Measurements from ENCODE around the gene ARSB.

Gene ARSB

DNA sequence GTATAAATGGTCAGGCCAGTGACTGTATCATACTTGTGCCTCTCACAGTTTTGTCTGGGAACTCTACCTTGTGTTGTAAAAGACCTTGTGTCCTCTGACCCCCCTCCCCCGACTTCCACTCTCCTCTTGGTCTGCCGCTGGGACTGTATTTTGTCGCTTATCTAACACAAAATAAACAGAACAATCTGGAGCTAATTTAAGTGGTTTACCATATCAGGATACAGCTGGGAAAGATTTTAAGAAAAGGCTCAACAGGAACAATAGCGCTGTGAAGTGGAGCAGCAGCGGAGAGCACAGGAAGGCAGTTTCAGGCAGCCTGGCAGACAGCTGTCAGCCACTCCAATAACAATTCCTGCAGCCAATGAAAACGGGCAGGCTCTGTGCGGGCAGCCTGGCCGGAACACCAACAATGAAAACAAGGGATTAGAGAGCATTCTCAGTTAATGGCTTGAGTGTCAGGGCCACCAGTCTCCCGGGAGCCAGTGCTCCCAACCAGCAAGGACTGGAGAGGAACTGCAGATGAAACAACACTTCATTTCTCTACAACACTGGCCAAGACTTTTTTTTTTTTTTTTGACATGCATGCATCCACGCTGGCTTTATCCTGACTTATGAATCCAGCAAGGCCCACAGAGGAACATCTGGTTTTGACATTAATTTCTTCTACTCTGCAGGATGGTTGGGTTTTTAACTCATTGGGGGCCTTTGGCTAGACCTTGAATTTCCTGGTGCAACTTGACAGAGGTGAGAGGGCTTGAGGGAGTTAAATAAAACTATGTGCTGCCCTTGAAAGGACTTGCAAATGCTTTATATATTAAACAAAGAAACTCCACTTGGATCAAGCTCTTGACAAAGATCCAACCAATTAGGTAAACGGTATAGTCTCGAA, 76.7 kb downstream of the ARSB start:
- DNase-seq, result peak in 2 of 3 donors; percentile 43 to 56
- POLR2A ChIA-PET, result interaction anchor here (0.5 kb wide), 1 partner anchor 23 kb away, joined by 3 read pairs; no protein-coding TSS in a partner anchor
- Histone ChIP-seq H3K9me3 (ENCODE audit: control extremely low read depth in 1 of 5, control insufficient read depth in 4 of 5, insufficient read depth in 2 of 5, low read depth in 1 of 5, low read length in 4 of 5) (no peaks in the 10 kb centered on the region), H3K4me3 (ENCODE audit: control insufficient read depth in 1 of 7, extremely low read depth in 1 of 7, insufficient read depth in 4 of 7, low read depth in 2 of 7, low read length in 6 of 7) (peak overlapping the region in 3 of 7 experiments; percentile 31 to 46 (median 46)), H3K4me1 (ENCODE audit: control extremely low read depth in 1 of 4, control insufficient read depth in 4 of 4, insufficient read depth in 4 of 4, low read length in 3 of 4) (peaks cover 26 to 60% (median 33%) of the 10 kb centered on the region in 4 experiments), H3K27ac (ENCODE audit: insufficient read depth in 1 of 2, low read depth in 1 of 2, low read length in 2 of 2, poor library complexity in 1 of 2, severe bottlenecking in 2 of 2) (no peak overlapping the region), H3K27me3 (replicated peaks in 2 of 5; ENCODE audit: control insufficient read depth in 4 of 5, insufficient read depth in 5 of 5, low read length in 4 of 5) (no peaks in the 10 kb centered on the region), H3K36me3 (ENCODE audit: control insufficient read depth in 4 of 4, insufficient read depth in 4 of 4, low read length in 3 of 4) (peaks cover 0 to 4% (median 0%) of the 10 kb centered on the region in 4 experiments)
- CTCF ChIA-PET, result interaction anchor here (0.9 to 1.7 kb wide), 5 partner anchors 8 to 21 kb away, joined by 3 to 5 read pairs (median 3); no protein-coding TSS in a partner anchor
- 30% methylated on average over 8 of the region's 12 CpGs for WGBS (ENCODE audit: insufficient coverage)

DNA sequence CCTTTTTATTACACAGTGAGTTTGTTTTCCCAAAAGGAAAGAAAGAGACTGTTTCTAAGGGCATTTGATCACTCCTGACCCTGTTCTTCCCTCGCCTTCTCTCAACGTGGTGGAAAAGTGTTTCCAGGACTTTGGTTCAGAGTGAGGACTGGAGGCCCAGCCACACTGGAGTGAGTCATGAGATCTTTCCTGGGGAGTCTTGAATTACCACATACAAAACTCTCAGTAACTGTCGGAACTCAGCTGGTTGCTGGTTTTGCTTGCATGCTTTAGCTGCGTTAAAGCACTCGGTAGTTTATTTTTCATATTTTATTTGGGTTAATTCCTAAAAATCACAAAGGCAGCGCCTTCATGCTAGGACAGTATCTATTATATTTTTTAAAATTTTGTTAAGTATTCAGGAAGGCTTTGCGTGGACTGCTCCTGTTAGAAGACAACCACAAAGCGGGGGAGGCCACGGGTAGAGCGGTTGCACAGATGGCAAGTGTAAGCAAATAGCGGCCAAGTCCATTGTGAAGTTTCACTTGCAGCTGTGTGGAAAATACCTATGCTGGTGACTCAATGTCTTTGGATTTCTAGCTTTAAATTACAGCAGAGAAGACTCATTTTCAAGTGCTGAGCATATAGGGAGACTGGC, 77.7 kb downstream of the ARSB start:
- peak; percentile 17 to 81 (median 63) for DNase-seq
- 62% methylated on average over 10 of the region's 11 CpGs for WGBS (ENCODE audit: insufficient coverage)
- H3K27me3 ChIP-seq (replicated peaks in 2 of 5; ENCODE audit: control insufficient read depth in 4 of 5, insufficient read depth in 5 of 5, low read length in 4 of 5), result no peaks in the 10 kb centered on the region
- peak overlapping the region in 1 of 7 experiments; percentile 46 for H3K4me3 ChIP-seq (ENCODE audit: control insufficient read depth in 1 of 7, extremely low read depth in 1 of 7, insufficient read depth in 4 of 7, low read depth in 2 of 7, low read length in 6 of 7)
- no peak overlapping the region for H3K27ac ChIP-seq (ENCODE audit: insufficient read depth in 1 of 2, low read depth in 1 of 2, low read length in 2 of 2, poor library complexity in 1 of 2, severe bottlenecking in 2 of 2)
- H3K4me1 ChIP-seq (ENCODE audit: control extremely low read depth in 1 of 4, control insufficient read depth in 4 of 4, insufficient read depth in 4 of 4, low read length in 3 of 4), result peaks cover 26 to 67% (median 33%) of the 10 kb centered on the region in 4 experiments
- CTCF ChIA-PET, result interaction anchor here (0.9 to 1.7 kb wide), 3 partner anchors 9 to 20 kb away, joined by 3 to 5 read pairs (median 4); no protein-coding TSS in a partner anchor
- no peaks in the 10 kb centered on the region for H3K9me3 ChIP-seq (ENCODE audit: control extremely low read depth in 1 of 5, control insufficient read depth in 4 of 5, insufficient read depth in 2 of 5, low read depth in 1 of 5, low read length in 4 of 5)
- POLR2A ChIA-PET, result interaction anchor here (0.5 kb wide), 1 partner anchor 22 kb away, joined by 3 read pairs; no protein-coding TSS in a partner anchor
- H3K36me3 ChIP-seq (ENCODE audit: control insufficient read depth in 4 of 4, insufficient read depth in 4 of 4, low read length in 3 of 4), result peaks cover 0 to 4% (median 0%) of the 10 kb centered on the region in 4 experiments

DNA sequence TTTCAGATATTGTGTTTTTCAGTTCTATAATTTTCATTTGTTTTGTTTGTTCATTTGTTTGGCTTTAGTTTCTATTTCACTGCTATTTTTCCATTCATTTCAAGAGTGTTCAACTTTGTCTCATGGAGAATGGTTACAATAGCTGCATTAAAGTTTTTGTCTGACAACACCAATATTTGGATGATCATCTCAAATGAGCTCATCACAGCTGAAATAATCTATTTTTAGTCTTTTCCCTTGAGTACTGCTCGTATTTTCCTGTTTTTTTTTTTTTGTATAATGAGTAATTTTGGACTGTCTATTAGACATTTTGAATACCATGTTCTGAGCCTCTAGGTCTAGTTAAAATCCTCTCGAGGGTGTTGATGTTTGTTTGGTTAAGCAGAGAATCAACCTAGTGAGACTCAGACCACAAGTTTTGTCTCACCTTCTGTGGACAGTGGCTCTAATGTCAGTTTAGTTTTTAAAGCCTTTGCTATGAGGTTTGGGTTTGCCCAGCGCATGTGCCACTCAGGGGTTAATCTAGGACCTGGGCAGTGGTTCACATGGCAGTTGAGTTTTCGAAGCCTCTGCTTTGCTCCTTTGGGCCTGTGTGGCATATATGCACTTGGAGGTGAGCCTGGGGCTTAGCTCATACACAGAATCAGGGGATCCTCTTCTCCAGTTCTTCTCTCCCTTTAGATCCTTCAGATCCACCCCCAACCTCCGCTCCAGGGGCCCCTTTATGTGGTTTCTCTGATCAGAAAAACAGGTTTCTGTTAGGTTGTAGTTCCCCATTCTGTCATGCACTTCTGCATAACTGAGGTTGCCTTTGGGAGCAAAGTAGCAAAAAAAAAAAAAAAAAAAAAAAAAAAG, 79.8 kb downstream of the ARSB start:
- H3K4me3 ChIP-seq (ENCODE audit: control insufficient read depth in 1 of 7, extremely low read depth in 1 of 7, insufficient read depth in 4 of 7, low read depth in 2 of 7, low read length in 6 of 7), result peak overlapping the region in 2 of 7 experiments; percentile 41 to 47
- peaks cover 0 to 4% (median 0%) of the 10 kb centered on the region in 5 experiments for H3K9me3 ChIP-seq (ENCODE audit: control extremely low read depth in 1 of 5, control insufficient read depth in 4 of 5, insufficient read depth in 2 of 5, low read depth in 1 of 5, low read length in 4 of 5)
- ChIA-PET POLR2A (interaction anchor here (0.6 to 0.8 kb wide), 2 partner anchors 66 to 1536 kb away, joined by 3 read pairs; no protein-coding TSS in a partner anchor), CTCF (interaction anchor here (0.9 to 1.5 kb wide), 2 partner anchors 11 to 14 kb away, joined by 3 to 5 read pairs; no protein-coding TSS in a partner anchor)
- peak; percentile 22 to 82 (median 76) for DNase-seq
- H3K27ac ChIP-seq (ENCODE audit: insufficient read depth in 1 of 2, low read depth in 1 of 2, low read length in 2 of 2, poor library complexity in 1 of 2, severe bottlenecking in 2 of 2), result no peak overlapping the region
- H3K4me1 ChIP-seq (ENCODE audit: control extremely low read depth in 1 of 4, control insufficient read depth in 4 of 4, insufficient read depth in 4 of 4, low read length in 3 of 4), result peaks cover 26 to 67% (median 33%) of the 10 kb centered on the region in 4 experiments
- H3K36me3 ChIP-seq (ENCODE audit: control insufficient read depth in 4 of 4, insufficient read depth in 4 of 4, low read length in 3 of 4), result no peaks in the 10 kb centered on the region
- WGBS (ENCODE audit: insufficient coverage), result 92% methylated on average over 2 of the region's 5 CpGs
- H3K27me3 ChIP-seq (replicated peaks in 2 of 5; ENCODE audit: control insufficient read depth in 4 of 5, insufficient read depth in 5 of 5, low read length in 4 of 5), result no peaks in the 10 kb centered on the region

GRCh38 chr5:78903861-78904260, 81.2 kb downstream of the ARSB start:
- no peak overlapping the region for H3K4me3 ChIP-seq (ENCODE audit: control insufficient read depth in 1 of 7, extremely low read depth in 1 of 7, insufficient read depth in 4 of 7, low read depth in 2 of 7, low read length in 6 of 7)
- CTCF ChIA-PET, result no interaction called here
- peaks cover 23 to 54% (median 32%) of the 10 kb centered on the region in 4 experiments for H3K4me1 ChIP-seq (ENCODE audit: control extremely low read depth in 1 of 4, control insufficient read depth in 4 of 4, insufficient read depth in 4 of 4, low read length in 3 of 4)
- peak in 1 of 3 donors; percentile 3 for DNase-seq
- peaks cover 0 to 4% (median 2%) of the 10 kb centered on the region in 4 experiments for H3K36me3 ChIP-seq (ENCODE audit: control insufficient read depth in 4 of 4, insufficient read depth in 4 of 4, low read length in 3 of 4)
- no peaks in the 10 kb centered on the region for H3K27me3 ChIP-seq (replicated peaks in 2 of 5; ENCODE audit: control insufficient read depth in 4 of 5, insufficient read depth in 5 of 5, low read length in 4 of 5)
- WGBS (ENCODE audit: insufficient coverage), result no CpG with 5 or more reads among the region's 1 CpG
- POLR2A ChIA-PET, result no interaction called here
- no peak overlapping the region for H3K27ac ChIP-seq (ENCODE audit: insufficient read depth in 1 of 2, low read depth in 1 of 2, low read length in 2 of 2, poor library complexity in 1 of 2, severe bottlenecking in 2 of 2)
- H3K9me3 ChIP-seq (ENCODE audit: control extremely low read depth in 1 of 5, control insufficient read depth in 4 of 5, insufficient read depth in 2 of 5, low read depth in 1 of 5, low read length in 4 of 5), result peaks cover 0 to 15% (median 8%) of the 10 kb centered on the region in 5 experiments

GRCh38 chr5:78903353-78903752, 81.8 kb downstream of the ARSB start:
- no peaks in the 10 kb centered on the region for H3K27me3 ChIP-seq (replicated peaks in 2 of 5; ENCODE audit: control insufficient read depth in 4 of 5, insufficient read depth in 5 of 5, low read length in 4 of 5)
- DNase-seq, result no peak
- H3K36me3 ChIP-seq (ENCODE audit: control insufficient read depth in 4 of 4, insufficient read depth in 4 of 4, low read length in 3 of 4), result peaks cover 0 to 4% (median 2%) of the 10 kb centered on the region in 4 experiments
- ChIA-PET POLR2A (no interaction called here), CTCF (no interaction called here)
- peaks cover 0 to 20% (median 12%) of the 10 kb centered on the region in 5 experiments for H3K9me3 ChIP-seq (ENCODE audit: control extremely low read depth in 1 of 5, control insufficient read depth in 4 of 5, insufficient read depth in 2 of 5, low read depth in 1 of 5, low read length in 4 of 5)
- no peak overlapping the region for H3K4me3 ChIP-seq (ENCODE audit: control insufficient read depth in 1 of 7, extremely low read depth in 1 of 7, insufficient read depth in 4 of 7, low read depth in 2 of 7, low read length in 6 of 7)
- peaks cover 23 to 49% (median 27%) of the 10 kb centered on the region in 4 experiments for H3K4me1 ChIP-seq (ENCODE audit: control extremely low read depth in 1 of 4, control insufficient read depth in 4 of 4, insufficient read depth in 4 of 4, low read length in 3 of 4)
- H3K27ac ChIP-seq (ENCODE audit: insufficient read depth in 1 of 2, low read depth in 1 of 2, low read length in 2 of 2, poor library complexity in 1 of 2, severe bottlenecking in 2 of 2), result no peak overlapping the region
- WGBS (ENCODE audit: insufficient coverage), result 92% methylated on average over 1 of the region's 2 CpGs

GRCh38 chr5:78899922-78900362, 85.2 kb downstream of the ARSB start:
- H3K9me3 ChIP-seq (ENCODE audit: control extremely low read depth in 1 of 5, control insufficient read depth in 4 of 5, insufficient read depth in 2 of 5, low read depth in 1 of 5, low read length in 4 of 5), result peaks cover 0 to 20% (median 12%) of the 10 kb centered on the region in 5 experiments
- peaks cover 0 to 4% (median 3%) of the 10 kb centered on the region in 4 experiments for H3K36me3 ChIP-seq (ENCODE audit: control insufficient read depth in 4 of 4, insufficient read depth in 4 of 4, low read length in 3 of 4)
- DNase-seq, result peak in 1 of 3 donors; percentile 29
- ChIA-PET POLR2A (no interaction called here), CTCF (interaction anchor here (0.7 to 2.9 kb wide), 4 partner anchors 13 to 66 kb away, joined by 3 to 20 read pairs (median 4); no protein-coding TSS in a partner anchor)
- no peak overlapping the region for H3K4me3 ChIP-seq (ENCODE audit: control insufficient read depth in 1 of 7, extremely low read depth in 1 of 7, insufficient read depth in 4 of 7, low read depth in 2 of 7, low read length in 6 of 7)
- 72% methylated on average over 3 of the region's 3 CpGs for WGBS (ENCODE audit: insufficient coverage)
- no peak overlapping the region for H3K27ac ChIP-seq (ENCODE audit: insufficient read depth in 1 of 2, low read depth in 1 of 2, low read length in 2 of 2, poor library complexity in 1 of 2, severe bottlenecking in 2 of 2)
- peaks cover 0 to 15% (median under 1%) of the 10 kb centered on the region in 4 experiments for H3K4me1 ChIP-seq (ENCODE audit: control extremely low read depth in 1 of 4, control insufficient read depth in 4 of 4, insufficient read depth in 4 of 4, low read length in 3 of 4)
- no peaks in the 10 kb centered on the region for H3K27me3 ChIP-seq (replicated peaks in 2 of 5; ENCODE audit: control insufficient read depth in 4 of 5, insufficient read depth in 5 of 5, low read length in 4 of 5)

All from common myeloid progenitor, CD34-positive (primary cell).